Endothelial cell (in vitro differentiated cells): ENCODE measurements around the gene LMOD2. TPM values are rescaled to one million over a fixed set of nuclear protein-coding genes. Genes with fewer than 3 reads are reported as not detected.

Source experiments
- DNase-seq: peaks from one replicate; pipeline ENCODE4 v3.0.0; 2021; ENCODE audit warnings: low spot score
- H3K27ac Mint-ChIP-seq: one replicate; pipeline ENCODE4 v1.8.0; 2021; ENCODE audit warnings: mixed read lengths, inconsistent platforms; ENCODE audit not compliant: unreplicated experiment
- H3K27me3 Mint-ChIP-seq: one replicate; pipeline ENCODE4 v1.8.0; 2021; ENCODE audit warnings: mild to moderate bottlenecking, moderate library complexity, mixed read lengths, inconsistent platforms; ENCODE audit not compliant: unreplicated experiment
- H3K36me3 Mint-ChIP-seq: one replicate; pipeline ENCODE4 v1.8.0; 2021; ENCODE audit warnings: mild to moderate bottlenecking, low read depth, mixed read lengths, inconsistent platforms; ENCODE audit not compliant: unreplicated experiment
- H3K4me1 Mint-ChIP-seq: one replicate; pipeline ENCODE4 v1.8.0; 2021; ENCODE audit warnings: mild to moderate bottlenecking, mixed read lengths, inconsistent platforms; ENCODE audit not compliant: unreplicated experiment
- H3K4me3 Mint-ChIP-seq: one replicate; pipeline ENCODE4 v1.8.0; 2021; ENCODE audit warnings: mild to moderate bottlenecking, mixed read lengths, inconsistent platforms; ENCODE audit not compliant: unreplicated experiment
- H3K9me3 Mint-ChIP-seq: one replicate; pipeline ENCODE4 v1.8.0; 2021; ENCODE audit warnings: mixed read lengths, inconsistent platforms; ENCODE audit not compliant: unreplicated experiment
- total RNA-seq: library from RNA; stranded (reverse); fragmentation: NEBNext Ultra II Directional; extraction: Animal tissue kit (Norgen Biotek cat#: 25700); gene quantifications from one replicate; pipeline ENCODE4 v1.2.1, GENCODE V29; 2021; ENCODE audit not compliant: unreplicated experiment
- TF ChIP-seq, protein P1 (sequence below): fragments of 200-600 bp; sonication (generic); IDR thresholded peaks from one replicate; pipeline ENCODE4 v1.5.0; 2021; ENCODE audit warnings: antibody characterized with exemption; ENCODE audit not compliant: unreplicated experiment

Gene LMOD2
- total RNA-seq, 1 donor from 2014 or later = not detected

DNA sequence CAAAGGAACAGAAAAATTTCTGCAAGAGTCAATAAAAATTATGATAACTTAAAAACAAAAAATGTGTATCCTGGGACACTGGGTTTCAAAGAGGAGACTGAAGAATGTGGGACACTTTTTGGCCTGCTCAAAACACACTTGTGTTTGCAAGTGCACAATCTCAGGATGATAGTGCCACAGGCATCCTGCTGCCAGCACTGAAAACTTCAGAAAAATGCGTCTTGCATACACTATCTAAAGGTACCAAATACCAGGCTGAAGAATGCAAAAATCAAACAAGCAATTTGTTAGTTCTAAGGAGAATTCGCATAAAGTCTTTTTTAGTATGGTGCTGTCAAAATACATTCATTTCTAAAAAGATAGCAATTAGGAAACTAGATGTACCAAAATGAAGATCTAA is 55.0 kb downstream of the LMOD2 start:
- TF ChIP-seq, protein P1, sequence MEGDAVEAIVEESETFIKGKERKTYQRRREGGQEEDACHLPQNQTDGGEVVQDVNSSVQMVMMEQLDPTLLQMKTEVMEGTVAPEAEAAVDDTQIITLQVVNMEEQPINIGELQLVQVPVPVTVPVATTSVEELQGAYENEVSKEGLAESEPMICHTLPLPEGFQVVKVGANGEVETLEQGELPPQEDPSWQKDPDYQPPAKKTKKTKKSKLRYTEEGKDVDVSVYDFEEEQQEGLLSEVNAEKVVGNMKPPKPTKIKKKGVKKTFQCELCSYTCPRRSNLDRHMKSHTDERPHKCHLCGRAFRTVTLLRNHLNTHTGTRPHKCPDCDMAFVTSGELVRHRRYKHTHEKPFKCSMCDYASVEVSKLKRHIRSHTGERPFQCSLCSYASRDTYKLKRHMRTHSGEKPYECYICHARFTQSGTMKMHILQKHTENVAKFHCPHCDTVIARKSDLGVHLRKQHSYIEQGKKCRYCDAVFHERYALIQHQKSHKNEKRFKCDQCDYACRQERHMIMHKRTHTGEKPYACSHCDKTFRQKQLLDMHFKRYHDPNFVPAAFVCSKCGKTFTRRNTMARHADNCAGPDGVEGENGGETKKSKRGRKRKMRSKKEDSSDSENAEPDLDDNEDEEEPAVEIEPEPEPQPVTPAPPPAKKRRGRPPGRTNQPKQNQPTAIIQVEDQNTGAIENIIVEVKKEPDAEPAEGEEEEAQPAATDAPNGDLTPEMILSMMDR = no peak
- no peak overlapping the region for H3K4me3 Mint-ChIP-seq
- no peaks in the 10 kb centered on the region for H3K27me3 Mint-ChIP-seq
- no peaks in the 10 kb centered on the region for H3K36me3 Mint-ChIP-seq
- peaks cover 13% of the 10 kb centered on the region for H3K4me1 Mint-ChIP-seq
- H3K9me3 Mint-ChIP-seq = no peaks in the 10 kb centered on the region
- no peak for DNase-seq
- no peak overlapping the region for H3K27ac Mint-ChIP-seq

DNA sequence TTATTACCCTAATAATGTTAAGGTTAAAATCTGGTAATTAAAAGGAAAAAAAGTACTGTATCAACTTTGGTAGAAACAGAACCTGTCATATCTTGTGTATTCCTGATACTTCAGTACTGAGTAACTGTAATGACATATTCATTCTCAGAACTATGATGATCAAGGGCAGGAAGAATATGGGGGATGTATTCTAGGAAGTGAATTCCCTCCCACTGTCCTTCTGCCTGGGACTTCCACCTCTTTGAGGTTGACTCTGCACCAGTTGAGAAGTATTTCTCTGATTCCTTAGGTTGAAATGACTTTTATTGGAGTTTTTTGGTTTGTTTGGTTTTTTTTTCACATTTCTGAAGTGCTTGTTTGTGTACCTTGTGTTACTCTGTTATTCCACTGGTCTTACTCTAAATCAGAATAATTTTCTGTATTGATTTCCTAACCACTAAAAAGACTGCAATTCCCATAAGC is 56.2 kb downstream of the LMOD2 start:
- Mint-ChIP-seq H3K27ac (no peak overlapping the region), H3K4me3 (no peak overlapping the region)

DNA sequence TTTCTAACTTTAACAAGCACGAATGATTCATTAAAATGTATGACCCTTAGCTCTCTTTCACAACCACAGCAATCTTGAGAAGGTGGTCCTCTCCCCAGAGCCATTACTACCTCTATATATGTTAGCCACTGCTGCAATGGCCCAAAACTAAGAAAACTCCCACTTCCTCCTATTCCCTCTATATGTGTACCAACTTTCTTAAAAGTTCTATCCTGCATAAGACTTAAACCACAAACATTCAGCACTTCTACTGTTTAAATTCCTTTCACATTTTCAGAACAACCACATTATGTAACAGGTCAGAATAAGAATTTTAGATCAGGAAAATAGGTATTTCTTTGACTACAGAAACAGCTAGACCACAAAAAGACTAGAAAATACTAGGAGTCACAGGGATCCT is 57.0 kb downstream of the LMOD2 start:
- TF ChIP-seq, protein P1 = no peak
- Mint-ChIP-seq H3K27me3 (no peaks in the 10 kb centered on the region), H3K27ac (no peak overlapping the region), H3K9me3 (no peaks in the 10 kb centered on the region), H3K4me1 (peaks cover 13% of the 10 kb centered on the region), H3K4me3 (no peak overlapping the region), H3K36me3 (no peaks in the 10 kb centered on the region)
- DNase-seq = no peak

More for the DNA sequence above, 56.2 kb downstream of the LMOD2 start:
- DNase-seq = no peak
- Mint-ChIP-seq H3K4me1 (peaks cover 13% of the 10 kb centered on the region), H3K27me3 (no peaks in the 10 kb centered on the region), H3K36me3 (no peaks in the 10 kb centered on the region), H3K9me3 (no peaks in the 10 kb centered on the region)
- TF ChIP-seq, protein P1 = no peak

Other genes starting within 250 kb of the LMOD2 start
- 0.49 TPM for gene IQUB, start 121.3 kb upstream of the LMOD2 start, total RNA-seq
- gene NDUFA5, start 98.0 kb upstream of the LMOD2 start, total RNA-seq = 45.8 TPM
- not detected for gene ASB15, start 54.0 kb upstream of the LMOD2 start, total RNA-seq
- gene WASL, start 93.1 kb downstream of the LMOD2 start, total RNA-seq = 33.7 TPM
- gene HYAL4, start 189.3 kb downstream of the LMOD2 start, total RNA-seq = 3.1 TPM